HepG2 (cell line): Measurements from ENCODE around the gene PRXL2A. TPM values are rescaled to one million over a fixed set of nuclear protein-coding genes. Genes with fewer than 3 reads are reported as not detected.
A peak's percentile ranks its signal among the peaks of the same experiment; 100 is the strongest.

Source experiments
- GATAD2A ChIP-seq: IDR thresholded peaks from 2 replicates; pipeline ENCODE4 v1.6.1; 2016
- HMGXB3 ChIP-seq: sonication (generic); formaldehyde crosslinking; IDR thresholded peaks from 2 replicates; pipeline ENCODE4 v1.4.0; 2020; ENCODE audit warnings: missing genetic modification reagents, borderline replicate concordance
- HNF1B ChIP-seq: sonication (generic); formaldehyde crosslinking; IDR thresholded peaks from 2 replicates; pipeline ENCODE4 v1.5.1; 2020; ENCODE audit warnings: mild to moderate bottlenecking, moderate library complexity, missing genetic modification reagents
- KMT2A ChIP-seq: sonication (generic); formaldehyde crosslinking; IDR thresholded peaks from 2 replicates; pipeline ENCODE4 v1.4.0; 2020; ENCODE audit warnings: missing genetic modification reagents
- LCORL ChIP-seq, 2 experiments: fragments of 450-650 bp in 1 of 2; sonication (generic) in 1 of 2; formaldehyde crosslinking in 1 of 2; IDR thresholded peaks; 2 replicates each; pipeline versions ENCODE4 v1.5.0 to v1.6.1; 2017 to 2020; ENCODE audit warnings: antibody characterized with exemption in 1 of 2, missing genetic modification reagents in 1 of 2
- MEF2D ChIP-seq: sonication (generic); formaldehyde crosslinking; IDR thresholded peaks from 2 replicates; pipeline ENCODE4 v1.5.1; 2020; ENCODE audit warnings: mild to moderate bottlenecking, missing genetic modification reagents
- NKX3-1 ChIP-seq: sonication (generic); formaldehyde crosslinking; IDR thresholded peaks from 2 replicates; pipeline ENCODE4 v1.5.0; 2020; ENCODE audit warnings: missing genetic modification reagents
- NR2C2 ChIP-seq: sonication (generic); formaldehyde crosslinking; IDR thresholded peaks from 2 replicates; pipeline ENCODE4 v1.4.0; 2020; ENCODE audit warnings: missing genetic modification reagents, mild to moderate bottlenecking, moderate library complexity, borderline replicate concordance
- PBX3 ChIP-seq: sonication (generic); formaldehyde crosslinking; IDR thresholded peaks from 2 replicates; pipeline ENCODE4 v1.8.1; 2023; ENCODE audit warnings: missing genetic modification reagents, inconsistent platforms, borderline replicate concordance
- ZBED4 ChIP-seq: sonication (generic); formaldehyde crosslinking; IDR thresholded peaks from 2 replicates; pipeline ENCODE4 v1.4.0; 2020; ENCODE audit warnings: missing genetic modification reagents, borderline replicate concordance
- ZMAT5 ChIP-seq: sonication (generic); formaldehyde crosslinking; IDR thresholded peaks from 2 replicates; pipeline ENCODE4 v1.5.0; 2020; ENCODE audit warnings: mild to moderate bottlenecking, low read depth, missing genetic modification reagents, borderline replicate concordance
- ZMYM3 ChIP-seq: sonication (generic); formaldehyde crosslinking; IDR thresholded peaks from 2 replicates; pipeline ENCODE4 v1.5.1; 2020; ENCODE audit warnings: mild to moderate bottlenecking, missing genetic modification reagents
- ZNF12 ChIP-seq: sonication (generic); formaldehyde crosslinking; IDR thresholded peaks from 2 replicates; pipeline ENCODE4 v1.5.0; 2020; ENCODE audit warnings: missing genetic modification reagents
- ZNF30 ChIP-seq: sonication (generic); formaldehyde crosslinking; IDR thresholded peaks from 2 replicates; pipeline ENCODE4 v1.5.0; 2020; ENCODE audit warnings: mild to moderate bottlenecking, missing genetic modification reagents
- ZNF614 ChIP-seq: IDR thresholded peaks from 2 replicates; pipeline ENCODE4 v1.6.1; 2018; ENCODE audit warnings: missing biosample characterization, missing genetic modification reagents, inconsistent platforms, borderline replicate concordance
- ZNF709 ChIP-seq: sonication (generic); formaldehyde crosslinking; IDR thresholded peaks from 2 replicates; pipeline ENCODE4 v1.5.0; 2020; ENCODE audit warnings: mild to moderate bottlenecking, missing genetic modification reagents
- polyA plus RNA-seq, 8 experiments: library from polyadenylated mRNA; depleted of rRNA in 3 of 8; stranded (reverse) in 7 of 8; unstranded in 1 of 8; fragments of >200 nt; fragmentation: Illumina TruSeq in 4 of 8; extraction: Trizol in 4 of 8; gene quantifications; 2 replicates each; pipeline versions ENCODE4 v1.2.1 to v1.2.3, GENCODE V29; 2011 to 2016; ENCODE audit warnings: low read depth in 4 of 8, missing spikeins in 1 of 8, mixed read lengths in 1 of 8; ENCODE audit not compliant: insufficient read depth in 1 of 8
- total RNA-seq, 5 experiments: library from RNA; depleted of rRNA; stranded (reverse); fragments of >200 nt; fragmentation: Illumina TruSeq; extraction: Trizol; gene quantifications; 2 replicates each; pipeline ENCODE4 v1.2.3, GENCODE V29; 2016; ENCODE audit warnings: low read depth in 1 of 5

Gene PRXL2A
- total and polyA plus RNA-seq, 2 of the 13 experiments (the other 11 are each of a cell fraction or from before 2014, with no cell fraction given): 43.9 to 79.9 TPM

- TF ChIP-seq GATAD2A (CRISPR knock-in tag) (peak; percentile 78), ZNF30 (CRISPR knock-in tag) (no peak), ZBED4 (peak; percentile 61; the same call in 1 of the 2 replicates), NR2C2 (CRISPR knock-in tag) (peak; percentile 42; the same call in 1 of the 2 replicates), ZMAT5 (no peak), ZNF614 (CRISPR knock-in tag) (peak; percentile 79; the same call in 1 of the 2 replicates), HNF1B (CRISPR knock-in tag) (0 out of 2 replicates have a peak, but pooled peaks have one; percentile 27), ZNF709 (CRISPR knock-in tag) (no peak), ZNF12 (CRISPR knock-in tag) (0 out of 2 replicates have a peak, but pooled peaks have one; percentile 19), MEF2D (CRISPR knock-in tag) (0 out of 2 replicates have a peak, but pooled peaks have one; percentile 25), HMGXB3 (CRISPR knock-in tag) (peak; percentile 32; the same call in 1 of the 2 replicates), PBX3 (CRISPR knock-in tag) (no peak), ZMYM3 (CRISPR knock-in tag) (0 out of 2 replicates have a peak, but pooled peaks have one; percentile 34), NKX3-1 (no peak), KMT2A (CRISPR knock-in tag) (0 out of 2 replicates have a peak, but pooled peaks have one; percentile 37), LCORL (IDR thresholded peaks at IDR 0.05) (no peak), LCORL (CRISPR knock-in tag; IDR thresholded peaks at IDR 0.05) (peak; percentile 60; the same call in 1 of the 2 replicates)
Measured at GRCh38 chr10:80414142-80414895, 6.0 kb downstream of the PRXL2A start (continued).
